Ovary (tissue), 9 donors: ENCODE data around the gene DPYSL3. TPM values are rescaled to one million over a fixed set of nuclear protein-coding genes. Genes with fewer than 3 reads are reported as not detected.

ENCODE experiments used
- DNase-seq, 5 donors: peaks; one replicate each; pipeline ENCODE4 v3.0.0-alpha.2; 2019 to 2020
- H3K27ac ChIP-seq, 2 donors: fragments of 200-600 bp; one replicate each; pipeline versions ENCODE4 v1.5.1 to v1.8.0; 2019 to 2022
- H3K27me3 ChIP-seq: fragments of 200-600 bp; one replicate; pipeline ENCODE4 v1.8.0; 2022
- H3K36me3 ChIP-seq: fragments of 200-600 bp; sonication (generic); one replicate; pipeline ENCODE4 v1.5.1; 2019
- H3K4me1 ChIP-seq: one replicate; pipeline ENCODE4 v1.8.1; 2013; ENCODE audit warnings: mild to moderate bottlenecking, moderate library complexity; ENCODE audit not compliant: insufficient read depth
- H3K4me3 ChIP-seq: fragments of 200-600 bp; sonication (generic); one replicate; pipeline ENCODE4 v1.5.1; 2017
- H3K9me3 ChIP-seq, 2 donors: fragments of 200-600 bp in 1 of 2; sonication (generic) in 1 of 2; one replicate each; pipeline versions ENCODE4 v1.5.1 to v1.8.1; 2013 to 2019; ENCODE audit warnings: mild to moderate bottlenecking in 1 of 2, moderate library complexity in 1 of 2
- EP300 ChIP-seq: sonication (generic); formaldehyde crosslinking; IDR thresholded peaks from one replicate; pipeline ENCODE4 v1.6.1; 2017; ENCODE audit warnings: antibody characterized with exemption
- POLR2A ChIP-seq: fragments of 450-650 bp; IDR thresholded peaks from one replicate; pipeline ENCODE4 v1.6.1; 2017; ENCODE audit warnings: antibody characterized with exemption, mild to moderate bottlenecking, moderate library complexity
- WGBS, 3 donors: extraction: QIAGEN DNeasy Blood & Tissue Kit in 1 of 3; methylation state at CpG; one replicate each; pipeline versions ENCODE4 v1.1.5 to v1.1.7; 2013 to 2017; 5-methylcytosine and 5-hydroxymethylcytosine counted together
- intact Hi-C, 4 donors: fragments of 100-400 bp; cut with DNase I; formaldehyde crosslinking; loops; one replicate each; pipeline versions ENCODE4 v1.11.0 to v1.15.1; 2022 to 2023
- polyA plus RNA-seq, 2 donors: library from polyadenylated mRNA; stranded (reverse); fragments of 200-250 nt in 1 of 2; fragments of 350-450 nt in 1 of 2; fragmentation: Illumina TruSeq in 1 of 2; extraction: RNeasy Lipid Tissue Mini Kit (QIAGEN cat#74804) in 1 of 2; gene quantifications; one replicate each; pipeline ENCODE4 v1.2.3, GENCODE V29; 2013 to 2014
- total RNA-seq, 7 donors: library from RNA; depleted of rRNA in 2 of 7; stranded (reverse); fragments of >200 nt in 2 of 7; fragmentation: NEBNext Ultra II Directional in 3 of 7; extraction: Animal tissue kit (Norgen Biotek cat#: 25700) in 3 of 7; gene quantifications; one replicate each; pipeline versions ENCODE4 v1.1.0 to v1.2.4, GENCODE V29; 2016 to 2023
- TF ChIP-seq, protein P1 (sequence below), 3 donors: fragments of 450-650 bp in 2 of 3; fragments of 200-600 bp in 1 of 3; IDR thresholded peaks; one replicate each; pipeline versions ENCODE4 v1.5.1 to v1.8.0; 2016 to 2022; ENCODE audit warnings: antibody characterized with exemption in 3 of 3, mild to moderate bottlenecking in 1 of 3
- donor health status: DM: no; HTN: no; CAD: no; lungs with moderate emphysema.
- donor health status: DM: no; HTN: no; CAD: no.
- donor health status: Bipolar disorder and iron deficiency.
- donor health status: DM: yes; HTN: yes; CAD: no.
- donor health status: DM: no; HTN: no; CAD: no.
- donor health status: DM: yes; HTN: yes; CAD: no.

Gene DPYSL3
- total and polyA plus RNA-seq, 9 donors: 77.9 to 606 (median 158) TPM

DNA sequence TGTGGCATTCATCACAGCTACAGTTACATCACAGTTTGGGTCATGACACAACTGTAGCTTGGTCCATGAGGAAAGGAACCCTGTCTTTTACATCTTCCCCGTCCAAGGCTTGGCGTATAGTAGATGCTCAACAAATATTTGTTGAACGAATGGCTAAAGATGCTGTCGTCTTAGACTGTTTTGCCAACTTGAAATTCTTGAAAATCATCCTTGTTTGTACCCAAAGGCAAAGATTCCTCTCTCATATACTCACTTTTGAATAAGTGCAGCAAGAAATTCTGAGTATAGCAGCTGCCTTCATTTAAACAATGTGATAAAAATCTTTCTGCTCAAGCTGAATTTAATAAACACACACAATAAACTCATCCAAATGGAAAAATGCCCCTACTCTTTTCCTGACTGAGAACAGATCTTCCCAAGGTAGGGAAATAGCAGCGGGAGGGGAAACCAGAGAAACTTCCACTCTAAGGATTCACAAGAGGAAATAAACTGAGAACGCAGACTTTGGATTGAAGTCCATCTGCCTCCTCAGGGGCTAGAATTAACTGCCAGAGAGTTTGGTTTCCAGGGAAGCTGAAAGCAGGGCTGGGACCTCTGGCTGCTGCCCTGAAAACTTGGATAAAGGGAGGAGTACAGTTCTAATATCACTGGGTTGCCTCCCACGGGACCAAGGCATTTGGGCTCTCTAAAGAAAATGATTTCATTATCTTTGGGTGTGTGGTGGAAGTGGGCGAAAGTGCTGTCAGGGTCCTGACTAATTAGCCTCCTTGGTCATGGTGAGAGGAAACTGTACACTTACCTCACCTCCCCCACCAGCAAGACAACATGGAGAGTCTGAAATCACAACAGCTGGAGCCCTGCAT lies 99.1 kb downstream of the DPYSL3 start:
- H3K27ac ChIP-seq: peak overlapping the region; percentile 12 to 16
- peak in 1 of 5 donors; percentile 13 for DNase-seq
- WGBS, 3 donors: 28 to 39% (median 36%) methylated on average over 8 of the region's 8 CpGs
- no peak overlapping the region for H3K4me3 ChIP-seq
- peaks cover 20% of the 10 kb centered on the region for H3K4me1 ChIP-seq
- H3K36me3 ChIP-seq: peaks cover 4% of the 10 kb centered on the region
- H3K27me3 ChIP-seq: no peaks in the 10 kb centered on the region
- no peaks in the 10 kb centered on the region for H3K9me3 ChIP-seq
- intact Hi-C loops: loop anchor here in 1 of 4 donors (5.0 kb wide), 1 partner anchor 37 kb away; no protein-coding TSS in a partner anchor
- TF ChIP-seq, protein P1, sequence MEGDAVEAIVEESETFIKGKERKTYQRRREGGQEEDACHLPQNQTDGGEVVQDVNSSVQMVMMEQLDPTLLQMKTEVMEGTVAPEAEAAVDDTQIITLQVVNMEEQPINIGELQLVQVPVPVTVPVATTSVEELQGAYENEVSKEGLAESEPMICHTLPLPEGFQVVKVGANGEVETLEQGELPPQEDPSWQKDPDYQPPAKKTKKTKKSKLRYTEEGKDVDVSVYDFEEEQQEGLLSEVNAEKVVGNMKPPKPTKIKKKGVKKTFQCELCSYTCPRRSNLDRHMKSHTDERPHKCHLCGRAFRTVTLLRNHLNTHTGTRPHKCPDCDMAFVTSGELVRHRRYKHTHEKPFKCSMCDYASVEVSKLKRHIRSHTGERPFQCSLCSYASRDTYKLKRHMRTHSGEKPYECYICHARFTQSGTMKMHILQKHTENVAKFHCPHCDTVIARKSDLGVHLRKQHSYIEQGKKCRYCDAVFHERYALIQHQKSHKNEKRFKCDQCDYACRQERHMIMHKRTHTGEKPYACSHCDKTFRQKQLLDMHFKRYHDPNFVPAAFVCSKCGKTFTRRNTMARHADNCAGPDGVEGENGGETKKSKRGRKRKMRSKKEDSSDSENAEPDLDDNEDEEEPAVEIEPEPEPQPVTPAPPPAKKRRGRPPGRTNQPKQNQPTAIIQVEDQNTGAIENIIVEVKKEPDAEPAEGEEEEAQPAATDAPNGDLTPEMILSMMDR (IDR thresholded peaks at IDR 0.05): no peak
- TF ChIP-seq POLR2A (no peak), EP300 (no peak)

DNA sequence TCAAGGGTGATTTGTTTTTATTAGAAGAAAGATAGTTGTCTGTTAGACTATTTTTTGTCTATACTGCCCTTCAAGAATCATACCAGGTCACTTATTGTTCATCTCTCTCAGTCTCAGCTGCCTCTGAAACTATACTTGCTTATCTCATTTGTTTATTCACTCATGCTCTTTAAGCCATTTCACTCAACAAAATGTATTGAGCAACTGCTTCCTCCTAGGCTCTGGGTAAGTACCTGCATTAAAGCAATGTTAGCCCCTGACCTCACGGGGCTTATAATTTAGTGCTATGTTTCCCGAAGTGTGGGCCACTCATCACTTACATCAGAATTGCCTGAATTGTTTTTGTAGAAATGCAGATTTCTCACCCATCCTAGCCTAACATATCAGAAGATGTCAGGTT lies 100.9 kb downstream of the DPYSL3 start:
- H3K9me3 ChIP-seq: no peaks in the 10 kb centered on the region
- H3K27ac ChIP-seq: no peak overlapping the region
- TF ChIP-seq POLR2A: no peak
- TF ChIP-seq, protein P1 (IDR thresholded peaks at IDR 0.05): no peak
- intact Hi-C loops: no loop called here
- WGBS, 3 donors: 89 to 96% (median 94%) methylated on average over 2 of the region's 2 CpGs
- no peak for DNase-seq
- H3K4me3 ChIP-seq: no peak overlapping the region
- no peaks in the 10 kb centered on the region for H3K27me3 ChIP-seq
- H3K36me3 ChIP-seq: peaks cover 4% of the 10 kb centered on the region
- H3K4me1 ChIP-seq: peaks cover 30% of the 10 kb centered on the region

DNA sequence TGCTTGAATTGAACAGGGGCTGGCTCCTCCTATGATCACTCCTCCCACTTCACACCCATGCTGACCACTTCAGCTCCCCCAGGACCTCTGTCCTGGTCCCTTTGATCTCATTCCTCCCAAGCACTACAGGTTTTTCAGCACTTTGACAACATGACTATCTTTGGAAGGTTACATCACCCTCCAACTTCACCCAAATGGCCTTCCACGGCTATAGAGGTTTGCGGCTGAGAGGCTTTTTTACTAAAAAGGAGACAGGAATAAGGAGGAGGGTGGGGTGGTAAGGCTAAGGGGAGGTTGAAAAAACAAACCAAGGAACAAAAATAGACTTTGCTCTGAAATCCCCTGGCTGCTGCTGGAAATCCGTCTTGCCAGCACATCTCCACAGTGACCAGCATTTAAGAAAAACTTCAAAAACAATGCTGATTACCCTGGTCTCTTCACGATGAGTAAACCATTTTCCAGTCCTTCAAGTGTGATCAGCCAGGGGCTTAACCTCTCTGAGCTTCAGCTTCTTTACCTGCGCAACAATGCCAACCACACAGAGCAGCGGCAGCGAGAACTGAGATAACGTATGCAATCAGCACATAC lies 102.7 kb downstream of the DPYSL3 start:
- Histone ChIP-seq H3K27ac (peak overlapping the region in 1 of 2 donors; percentile 50), H3K9me3 (no peaks in the 10 kb centered on the region), H3K4me3 (no peak overlapping the region), H3K27me3 (no peaks in the 10 kb centered on the region), H3K36me3 (peaks cover 4% of the 10 kb centered on the region), H3K4me1 (peaks cover 31% of the 10 kb centered on the region)
- peak in 1 of 5 donors; percentile 12 for DNase-seq
- 17 to 28% (median 22%) methylated on average over 8 of the region's 8 CpGs for WGBS, 3 donors
- intact Hi-C loops: no loop called here
- TF ChIP-seq POLR2A: no peak
- no peak for TF ChIP-seq EP300

DNA sequence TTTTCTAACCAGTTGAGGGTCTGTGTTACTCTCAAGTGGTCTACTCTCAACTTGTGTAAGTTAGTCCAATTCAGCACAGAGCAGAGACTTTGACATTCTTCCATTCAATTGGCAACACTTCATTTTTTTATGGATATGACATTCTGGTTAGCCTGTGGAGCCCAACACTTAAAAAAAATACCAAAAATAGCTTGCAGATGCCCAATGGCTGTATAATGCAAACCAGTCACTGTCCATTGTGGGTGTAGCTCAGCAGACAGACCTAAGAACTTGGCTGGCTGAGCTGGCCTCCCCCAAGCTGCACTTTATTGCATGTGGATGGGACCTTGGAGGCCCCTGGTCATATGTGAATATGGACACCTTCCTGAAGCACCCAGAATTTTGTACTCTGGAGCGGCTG lies 103.2 kb downstream of the DPYSL3 start:
- WGBS, 3 donors: 77 to 90% (median 88%) methylated on average over 1 of the region's 1 CpG
- H3K36me3 ChIP-seq: peaks cover 4% of the 10 kb centered on the region
- H3K27me3 ChIP-seq: no peaks in the 10 kb centered on the region
- peak overlapping the region in 1 of 2 donors; percentile 50 for H3K27ac ChIP-seq
- H3K9me3 ChIP-seq: no peaks in the 10 kb centered on the region
- DNase-seq: no peak
- intact Hi-C loops: no loop called here
- TF ChIP-seq, protein P1 (IDR thresholded peaks at IDR 0.05): no peak
- TF ChIP-seq POLR2A: no peak
- TF ChIP-seq EP300: no peak
- H3K4me3 ChIP-seq: no peak overlapping the region
- H3K4me1 ChIP-seq: peaks cover 30% of the 10 kb centered on the region
